GM10847 (cell line): ENCODE results near the gene CXXC1.

Source experiments
- POLR2A ChIP-seq: IDR thresholded peaks from 2 replicates; pipeline ENCODE4 v1.6.1; 2011; ENCODE audit not compliant: insufficient read length; ENCODE audit errors: extremely low read depth

CXXC1 gene

DNA sequence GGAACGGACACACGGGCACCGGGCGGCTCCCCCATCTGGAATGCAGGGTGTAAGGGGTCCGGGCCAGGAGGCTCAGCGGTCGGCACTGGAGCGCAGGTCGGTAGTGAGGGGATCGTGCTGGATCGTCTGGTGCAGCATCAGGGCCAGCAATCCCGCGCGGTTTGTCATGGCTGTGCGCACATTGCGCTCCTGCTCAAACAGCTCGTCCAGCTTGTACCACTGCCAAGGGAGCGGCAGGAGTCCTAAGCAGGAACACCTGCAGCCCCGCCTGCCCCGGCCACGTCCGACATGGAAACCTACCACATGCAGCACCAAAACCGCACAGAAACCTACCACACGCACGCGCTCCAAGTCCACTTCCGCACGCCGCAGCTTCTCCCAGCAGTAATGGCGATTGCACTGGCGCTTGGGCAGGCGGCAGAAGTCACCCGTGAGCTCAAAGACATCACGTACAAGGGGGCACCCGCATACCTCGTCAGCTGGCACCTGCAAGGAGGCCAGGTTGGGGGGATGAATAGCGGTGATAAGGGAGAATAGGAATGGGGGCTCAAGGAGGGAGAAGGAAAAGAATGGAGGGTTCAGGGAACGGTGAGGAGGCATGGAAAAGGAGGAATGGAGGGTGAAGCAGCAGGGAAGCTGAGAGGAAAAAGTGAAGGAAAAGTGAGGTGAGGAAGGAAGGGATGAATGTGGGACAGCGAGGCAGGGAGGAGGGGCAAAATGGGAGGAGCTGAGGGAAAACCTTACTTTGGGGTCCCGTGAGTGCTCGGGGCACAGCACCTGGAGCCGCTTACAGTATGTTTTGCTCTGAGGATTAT is 4.8 kb downstream of the CXXC1 start:
- no peak for TF ChIP-seq POLR2A

- TF ChIP-seq POLR2A, result no peak
Measured at GRCh38 chr18:50281972-50282520, 5.4 kb downstream of the CXXC1 start.

DNA sequence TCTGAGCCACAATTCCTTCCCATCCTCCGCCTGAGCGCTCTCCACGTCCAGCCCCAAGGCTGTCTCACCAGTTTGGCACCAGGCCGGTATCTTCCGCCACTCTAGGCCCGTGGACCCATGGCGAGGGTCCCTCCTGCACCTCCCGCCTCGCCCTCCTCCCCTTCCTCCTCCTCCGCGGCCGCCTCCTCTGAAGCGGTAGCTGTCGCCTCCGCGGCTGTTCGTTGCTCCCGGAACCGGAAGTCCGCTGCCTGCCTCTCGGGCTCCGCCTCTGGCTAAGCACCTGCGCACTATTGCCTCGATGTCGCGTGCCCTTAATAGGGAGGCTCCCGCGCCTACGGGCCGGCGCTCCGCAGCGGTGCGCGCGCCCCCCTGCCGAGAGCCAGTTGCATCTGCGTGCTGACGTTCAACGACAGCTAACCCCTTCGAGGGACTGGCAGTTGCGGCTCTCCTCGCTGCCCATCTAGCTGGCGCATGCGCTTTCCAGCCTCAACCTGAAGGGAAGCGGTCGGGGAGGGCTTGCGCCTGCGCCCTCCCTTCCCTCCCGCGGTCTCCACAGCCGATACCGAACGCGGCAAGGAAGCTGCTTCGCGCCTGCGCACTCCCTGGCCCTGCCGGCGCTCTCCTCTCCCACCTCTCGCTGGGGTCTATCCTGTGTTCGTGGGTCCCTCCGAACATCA is 6.1 kb downstream of the CXXC1 start, which contains the start of gene MBD1:
Gene MBD1 (minus strand): TSS at position 229 of the 677 bp plus-strand sequence. CDS start 1,531 bp downstream, outside the sequence.
- peak; percentile 92 for TF ChIP-seq POLR2A

GRCh38 chr18:50280707-50281294 is 6.7 kb downstream of the CXXC1 start:
- TF ChIP-seq POLR2A, result no peak

GRCh38 chr18:50279752-50280151 is 7.7 kb downstream of the CXXC1 start:
- TF ChIP-seq POLR2A, result no peak

DNA sequence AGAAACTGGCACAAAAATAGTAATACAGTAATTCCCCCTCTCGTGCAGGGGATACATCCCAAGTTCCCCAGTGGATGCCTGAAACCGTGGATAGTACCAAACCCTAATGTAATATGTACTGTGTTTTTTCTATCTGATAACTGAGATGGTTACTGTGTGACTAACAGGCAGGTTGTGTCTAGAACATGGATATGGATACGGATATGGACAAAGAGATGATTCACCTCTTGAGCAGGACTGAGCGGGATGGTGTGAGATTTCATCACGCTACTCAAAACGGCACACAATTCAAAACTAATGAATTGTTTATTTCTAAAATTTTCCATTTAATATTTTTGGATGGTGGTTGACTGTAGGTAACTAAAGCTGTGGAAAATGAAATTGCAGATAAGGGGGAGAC is 9.6 kb downstream of the CXXC1 start:
- no peak for TF ChIP-seq POLR2A

DNA sequence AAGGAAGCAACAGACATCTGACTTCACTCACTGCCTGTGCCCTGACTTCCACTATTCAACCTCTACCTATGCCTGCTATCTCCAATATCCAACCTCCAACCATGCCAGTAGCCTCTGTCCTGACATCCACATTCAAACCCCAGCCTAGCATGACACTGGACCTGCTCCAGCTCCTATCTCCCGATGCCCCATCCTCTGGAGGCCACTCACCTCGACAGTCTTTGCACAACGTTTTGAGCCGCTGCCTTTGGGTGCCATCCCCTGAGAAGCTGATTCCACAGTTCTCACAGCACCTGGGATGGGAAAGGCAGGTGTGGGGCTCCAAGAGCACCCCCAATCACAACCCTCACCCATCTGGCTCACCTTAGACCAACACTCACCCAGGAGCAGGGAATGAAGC is 11.0 kb downstream of the CXXC1 start:
- TF ChIP-seq POLR2A, result no peak

DNA sequence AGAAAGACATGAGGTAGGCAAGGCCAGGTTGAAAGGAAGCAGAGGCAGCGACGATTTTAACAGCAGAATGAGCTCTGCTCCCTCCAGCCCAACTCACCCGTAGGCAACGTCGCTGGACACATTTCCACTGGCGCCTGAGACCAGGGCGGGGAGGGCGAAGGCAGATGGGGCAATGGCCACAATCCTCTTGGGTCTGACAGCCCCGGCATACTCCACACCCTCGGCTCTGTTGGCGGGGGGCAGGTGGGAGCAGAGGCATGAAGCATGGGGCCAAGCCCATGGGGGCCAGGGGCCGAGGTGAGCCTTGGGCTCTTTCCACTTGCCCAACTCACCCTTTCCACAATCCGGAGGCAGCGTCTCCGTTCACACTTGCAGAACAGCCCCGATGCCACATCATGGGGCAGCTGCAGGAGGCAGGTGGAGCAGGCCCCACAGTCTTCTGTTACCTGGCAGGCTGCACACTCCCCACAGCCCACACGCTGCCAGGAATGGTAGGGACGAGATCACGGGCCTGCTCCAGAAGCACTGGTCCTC is 11.9 kb downstream of the CXXC1 start:
- TF ChIP-seq POLR2A, result no peak

DNA sequence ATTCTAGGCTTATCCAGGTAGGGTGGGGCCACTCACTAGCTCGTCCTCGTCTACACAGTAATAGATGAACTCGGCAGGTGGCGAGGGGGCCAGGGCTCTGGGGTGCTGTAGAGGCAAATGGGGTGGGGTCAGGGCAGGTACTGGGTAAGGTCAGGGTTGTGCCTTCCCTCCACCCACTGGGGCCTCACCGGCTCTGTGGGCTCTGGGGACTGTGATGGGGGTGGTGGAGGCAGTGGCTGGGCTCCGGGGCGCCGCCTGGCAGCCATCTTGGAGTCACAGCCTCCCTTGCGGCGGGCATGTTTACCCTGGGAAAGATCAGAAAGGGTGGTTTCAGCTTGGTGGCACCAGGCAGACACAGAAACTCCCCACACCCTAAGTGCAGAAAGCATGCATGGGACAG is 12.6 kb downstream of the CXXC1 start:
- TF ChIP-seq POLR2A, result no peak

DNA sequence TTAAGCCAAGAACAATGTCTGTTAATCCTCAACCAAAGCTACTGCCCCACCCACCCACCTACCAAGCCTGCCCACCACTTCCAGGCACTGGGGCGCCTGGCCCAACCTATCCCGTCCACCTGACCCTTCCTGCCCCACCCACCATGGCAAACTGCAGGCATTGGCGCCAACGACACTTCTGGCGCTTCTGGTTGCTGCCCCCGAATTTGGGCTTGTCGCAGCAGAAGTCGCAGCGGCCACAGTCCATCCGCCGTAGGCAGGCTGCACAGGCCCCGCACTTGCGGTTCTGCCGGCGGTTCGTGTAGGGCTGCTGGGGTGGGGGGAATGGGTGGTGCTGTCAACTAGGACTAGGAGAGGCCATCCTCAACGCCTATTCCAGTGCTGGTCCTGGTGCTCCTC is 13.4 kb downstream of the CXXC1 start:
- no peak for TF ChIP-seq POLR2A

DNA sequence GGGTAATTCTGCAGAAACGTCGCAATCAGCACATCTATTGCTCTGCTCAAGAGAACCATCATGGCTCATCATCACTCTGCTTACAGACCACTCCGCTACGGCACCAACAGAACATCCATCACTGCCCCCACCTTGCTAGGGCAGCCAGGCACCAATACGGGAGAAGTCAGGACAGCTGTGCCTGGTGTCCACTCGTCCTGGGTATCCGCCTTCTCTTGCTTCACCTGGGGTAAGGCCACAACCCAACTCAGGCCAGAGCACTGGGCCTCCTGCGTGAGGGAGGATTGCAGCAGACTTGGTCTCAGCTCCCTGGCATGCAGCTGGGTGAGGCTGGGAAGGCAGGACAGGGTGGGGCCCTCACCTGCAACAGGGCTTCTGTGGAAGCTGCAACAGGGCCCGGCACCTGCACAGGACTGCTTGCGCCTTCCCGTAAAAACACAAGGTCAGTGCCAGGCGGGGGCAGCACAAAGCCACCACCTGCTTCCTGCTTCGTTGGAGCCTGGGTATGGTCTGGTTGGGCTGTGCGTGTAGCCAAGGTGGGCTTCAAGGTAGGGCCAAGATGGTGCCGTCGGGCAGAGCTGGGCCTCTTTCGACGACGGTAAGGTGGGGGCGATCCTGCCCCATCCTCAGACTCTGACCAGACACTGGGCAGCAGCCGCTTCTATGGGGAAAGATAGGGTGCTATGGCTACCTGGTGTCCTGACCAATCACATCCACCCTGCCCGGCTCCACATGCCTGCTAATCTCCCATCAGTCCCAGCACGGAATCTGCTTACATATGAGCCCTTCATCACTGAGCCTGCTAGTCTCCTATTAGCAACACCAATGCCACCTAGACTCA is 14.1 kb downstream of the CXXC1 start:
- TF ChIP-seq POLR2A, result no peak

- TF ChIP-seq POLR2A, result no peak
Measured at GRCh38 chr18:50272568-50272967, 14.9 kb downstream of the CXXC1 start.

- peak; percentile 26 for TF ChIP-seq POLR2A
Measured at GRCh38 chr18:50268022-50268747, 19.3 kb downstream of the CXXC1 start.

- peak; percentile 26 for TF ChIP-seq POLR2A
Measured at GRCh38 chr18:50266248-50266704, 21.2 kb downstream of the CXXC1 start, which contains the start of gene CFAP53. Gene CFAP53, minus strand, starts transcription at chr18:50266495. Its CDS starts 91 bp downstream, at chr18:50266404.
